Measurements from ENCODE around the gene HDAC7. TPM values are rescaled to one million over a fixed set of nuclear protein-coding genes. Genes with fewer than 3 reads are reported as not detected.

Gene HDAC7
- total and polyA plus RNA-seq, 4 donors = 3.5 to 14.7 (median 7.2) TPM

- Histone ChIP-seq H3K4me3 (ENCODE audit: low read depth in 1 of 3, low read length in 3 of 3) (no peak overlapping the region), H3K36me3 (ENCODE audit: control insufficient read depth in 4 of 4, insufficient read depth in 3 of 4, low read depth in 1 of 4, low read length in 3 of 4) (no peaks in the 10 kb centered on the region), H3K9ac (ENCODE audit: low read depth in 1 of 2, low read length in 2 of 2) (peak overlapping the region in 1 of 2 donors; percentile 10), H3K27me3 (ENCODE audit: control insufficient read depth in 4 of 4, insufficient read depth in 4 of 4, low read length in 3 of 4) (no peaks in the 10 kb centered on the region), H3K4me1 (ENCODE audit: control insufficient read depth in 4 of 4, insufficient read depth in 4 of 4, low read length in 3 of 4) (peaks cover 3 to 42% (median 34%) of the 10 kb centered on the region in 4 donors), H3K27ac (ENCODE audit: low read depth in 1 of 2, low read length in 2 of 2) (peak overlapping the region in 1 of 2 donors; percentile 87), H3K9me3 (ENCODE audit: control insufficient read depth in 4 of 4, low read length in 3 of 4) (no peaks in the 10 kb centered on the region)
- TF ChIP-seq FOXA2 (IDR thresholded peaks at IDR 0.05) (peak; percentile 30), ATF3 (IDR thresholded peaks at IDR 0.05) (no peak), CTCF (IDR thresholded peaks at IDR 0.05; ENCODE audit: low read depth, low read length, missing input control) (no peak), YY1 (IDR thresholded peaks at IDR 0.05) (no peak), EGR1 (IDR thresholded peaks at IDR 0.05; ENCODE audit: low read depth in 2 of 2) (no peak), HNF4A (conservative IDR thresholded peaks at IDR 0.05) (peak in 1 of 2 donors; percentile 41), MAX (IDR thresholded peaks at IDR 0.05) (no peak), RXRA (IDR thresholded peaks at IDR 0.05) (peak; percentile 14 to 22)
- 43% methylated on average over 12 of the region's 12 CpGs for WGBS
- no peak for DNase-seq (ENCODE audit: low spot score)
Measured at GRCh38 chr12:47850153-47851084, 30.7 kb upstream of the HDAC7 start.

GRCh38 chr12:47849261-47849660 is 29.6 kb upstream of the HDAC7 start:
- 47% methylated on average over 5 of the region's 5 CpGs for WGBS
- Histone ChIP-seq H3K27ac (ENCODE audit: low read depth in 1 of 2, low read length in 2 of 2) (no peak overlapping the region), H3K4me1 (ENCODE audit: control insufficient read depth in 4 of 4, insufficient read depth in 4 of 4, low read length in 3 of 4) (peaks cover 3 to 41% (median 33%) of the 10 kb centered on the region in 4 donors), H3K4me3 (ENCODE audit: low read depth in 1 of 3, low read length in 3 of 3) (no peak overlapping the region), H3K36me3 (ENCODE audit: control insufficient read depth in 4 of 4, insufficient read depth in 3 of 4, low read depth in 1 of 4, low read length in 3 of 4) (no peaks in the 10 kb centered on the region), H3K9ac (ENCODE audit: low read depth in 1 of 2, low read length in 2 of 2) (no peak overlapping the region), H3K9me3 (ENCODE audit: control insufficient read depth in 4 of 4, low read length in 3 of 4) (no peaks in the 10 kb centered on the region), H3K27me3 (ENCODE audit: control insufficient read depth in 4 of 4, insufficient read depth in 4 of 4, low read length in 3 of 4) (no peaks in the 10 kb centered on the region)
- TF ChIP-seq HNF4A (conservative IDR thresholded peaks at IDR 0.05) (peak in 1 of 2 donors; percentile 26), RXRA (IDR thresholded peaks at IDR 0.05) (peak; percentile 71 to 83), FOXA2 (IDR thresholded peaks at IDR 0.05) (no peak)
- no peak for DNase-seq (ENCODE audit: low spot score)

- no peak overlapping the region for H3K27ac ChIP-seq (ENCODE audit: low read depth in 1 of 2, low read length in 2 of 2)
- 71% methylated on average over 5 of the region's 5 CpGs for WGBS
- no peak for DNase-seq (ENCODE audit: low spot score)
Measured at GRCh38 chr12:47848853-47849252, 29.1 kb upstream of the HDAC7 start.

More at GRCh38 chr12:47848853-47849252, 29.1 kb upstream of the HDAC7 start:
- Histone ChIP-seq H3K4me3 (ENCODE audit: low read depth in 1 of 3, low read length in 3 of 3) (no peak overlapping the region), H3K9me3 (ENCODE audit: control insufficient read depth in 4 of 4, low read length in 3 of 4) (no peaks in the 10 kb centered on the region), H3K4me1 (ENCODE audit: control insufficient read depth in 4 of 4, insufficient read depth in 4 of 4, low read length in 3 of 4) (peaks cover 3 to 41% (median 33%) of the 10 kb centered on the region in 4 donors), H3K36me3 (ENCODE audit: control insufficient read depth in 4 of 4, insufficient read depth in 3 of 4, low read depth in 1 of 4, low read length in 3 of 4) (no peaks in the 10 kb centered on the region), H3K9ac (ENCODE audit: low read depth in 1 of 2, low read length in 2 of 2) (no peak overlapping the region), H3K27me3 (ENCODE audit: control insufficient read depth in 4 of 4, insufficient read depth in 4 of 4, low read length in 3 of 4) (no peaks in the 10 kb centered on the region)
- TF ChIP-seq FOXA2 (IDR thresholded peaks at IDR 0.05) (no peak), JUND (IDR thresholded peaks at IDR 0.05) (no peak), EGR1 (IDR thresholded peaks at IDR 0.05; ENCODE audit: low read depth in 2 of 2) (no peak), YY1 (IDR thresholded peaks at IDR 0.05) (no peak), ATF3 (IDR thresholded peaks at IDR 0.05) (no peak), REST (IDR thresholded peaks at IDR 0.05) (no peak), HNF4A (conservative IDR thresholded peaks at IDR 0.05) (no peak), MAX (IDR thresholded peaks at IDR 0.05) (no peak), HNF4G (IDR thresholded peaks at IDR 0.05) (no peak), RAD21 (IDR thresholded peaks at IDR 0.05) (no peak), GABPA (IDR thresholded peaks at IDR 0.05 in 1 of 2, conservative IDR thresholded peaks at IDR 0.05 in 1 of 2) (no peak), TAF1 (conservative IDR thresholded peaks at IDR 0.05) (no peak), ZBTB33 (IDR thresholded peaks at IDR 0.05) (no peak), SP1 (IDR thresholded peaks at IDR 0.05) (no peak), RXRA (IDR thresholded peaks at IDR 0.05) (no peak)

Data from liver (tissue), 9 donors.